Measurements from ENCODE around the gene SORL1. TPM values are rescaled to one million over a fixed set of nuclear protein-coding genes. Genes with fewer than 3 reads are reported as not detected.

SORL1 gene
- total and polyA plus RNA-seq, 2 donors from 2014 or later, result 15.2 to 74.2 TPM

- no peaks in the 10 kb centered on the region for H3K9me3 ChIP-seq (ENCODE audit: control insufficient read depth in 2 of 3, insufficient read depth in 1 of 3, low read length in 3 of 3)
- intact Hi-C loops (cut with DNase I), result loop anchor here (10.0 kb wide), 1 partner anchor 119 kb away; no protein-coding TSS in a partner anchor
- no peaks in the 10 kb centered on the region for H3K36me3 ChIP-seq (ENCODE audit: control insufficient read depth in 2 of 3, insufficient read depth in 3 of 3, low read length in 3 of 3)
- no peaks in the 10 kb centered on the region for H3K27me3 ChIP-seq (ENCODE audit: control insufficient read depth, insufficient read depth, low read length)
- peaks cover 0 to 10% (median 3%) of the 10 kb centered on the region in 3 donors for H3K4me1 ChIP-seq (ENCODE audit: control insufficient read depth in 2 of 3, insufficient read depth in 2 of 3, low read depth in 1 of 3, low read length in 3 of 3)
- peak overlapping the region in 2 of 3 donors; percentile 18 to 65 for H3K4me3 ChIP-seq (ENCODE audit: low read length in 3 of 3)
- peak overlapping the region; percentile 14 to 64 for H3K27ac ChIP-seq (ENCODE audit: low read depth in 2 of 2, low read length in 2 of 2)
- FAIRE-seq (no peak), DNase-seq (no peak)
- no peak for TF ChIP-seq CTCF (IDR thresholded peaks at IDR 0.05; ENCODE audit: borderline replicate concordance, extremely low read depth, insufficient read depth)
- H3K9ac ChIP-seq (ENCODE audit: low read length in 3 of 3), result peak overlapping the region in 1 of 3 donors; percentile 54
Observed at GRCh38 chr11:121453589-121454299, 1.6 kb downstream of the SORL1 start.

DNA sequence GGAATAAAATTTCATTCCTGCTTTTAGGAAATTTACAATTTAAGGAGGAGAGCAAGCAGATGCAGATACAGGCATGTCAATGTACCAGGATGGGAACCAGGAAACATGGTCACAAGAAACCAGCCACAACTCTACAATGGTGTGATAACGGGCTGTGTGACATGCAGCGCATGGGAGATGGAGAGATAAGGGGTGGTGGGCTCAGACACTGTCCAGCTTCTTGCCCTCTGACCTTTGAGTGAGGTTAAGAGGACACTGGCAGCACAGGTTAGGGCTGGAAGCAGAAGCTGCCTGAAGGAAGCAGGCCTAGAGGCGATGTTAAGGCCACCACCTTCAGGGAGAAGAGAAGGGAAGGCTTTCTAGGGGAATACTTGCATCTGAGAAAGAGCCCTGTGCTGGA, 3.0 kb downstream of the SORL1 start:
- no peak overlapping the region for H3K9ac ChIP-seq (ENCODE audit: low read length in 3 of 3)
- H3K27ac ChIP-seq (ENCODE audit: low read depth in 2 of 2, low read length in 2 of 2), result peak overlapping the region in 1 of 2 donors; percentile 1
- TF ChIP-seq CTCF (IDR thresholded peaks at IDR 0.05; ENCODE audit: borderline replicate concordance, extremely low read depth, insufficient read depth), result no peak
- intact Hi-C loops (cut with DNase I), result loop anchor here (10.0 kb wide), 1 partner anchor 120 kb away; no protein-coding TSS in a partner anchor
- H3K36me3 ChIP-seq (ENCODE audit: control insufficient read depth in 2 of 3, insufficient read depth in 3 of 3, low read length in 3 of 3), result no peaks in the 10 kb centered on the region
- no peak overlapping the region for H3K4me3 ChIP-seq (ENCODE audit: low read length in 3 of 3)
- no peak for DNase-seq
- no peak for FAIRE-seq
- H3K27me3 ChIP-seq (ENCODE audit: control insufficient read depth, insufficient read depth, low read length), result no peaks in the 10 kb centered on the region
- H3K9me3 ChIP-seq (ENCODE audit: control insufficient read depth in 2 of 3, insufficient read depth in 1 of 3, low read length in 3 of 3), result no peaks in the 10 kb centered on the region
- H3K4me1 ChIP-seq (ENCODE audit: control insufficient read depth in 2 of 3, insufficient read depth in 2 of 3, low read depth in 1 of 3, low read length in 3 of 3), result peaks cover 0 to 12% (median 3%) of the 10 kb centered on the region in 3 donors

- H3K27ac ChIP-seq (ENCODE audit: low read depth in 2 of 2, low read length in 2 of 2), result peak overlapping the region in 1 of 2 donors; percentile 33
- H3K27me3 ChIP-seq (ENCODE audit: control insufficient read depth, insufficient read depth, low read length), result no peaks in the 10 kb centered on the region
Observed at GRCh38 chr11:121456151-121456550, 4.0 kb downstream of the SORL1 start.

More at GRCh38 chr11:121456151-121456550, 4.0 kb downstream of the SORL1 start:
- no peak overlapping the region for H3K9ac ChIP-seq (ENCODE audit: low read length in 3 of 3)
- DNase-seq, result no peak
- H3K4me3 ChIP-seq (ENCODE audit: low read length in 3 of 3), result no peak overlapping the region
- H3K36me3 ChIP-seq (ENCODE audit: control insufficient read depth in 2 of 3, insufficient read depth in 3 of 3, low read length in 3 of 3), result no peaks in the 10 kb centered on the region
- TF ChIP-seq CTCF (IDR thresholded peaks at IDR 0.05; ENCODE audit: borderline replicate concordance, extremely low read depth, insufficient read depth), result no peak
- no peaks in the 10 kb centered on the region for H3K9me3 ChIP-seq (ENCODE audit: control insufficient read depth in 2 of 3, insufficient read depth in 1 of 3, low read length in 3 of 3)
- intact Hi-C loops (cut with DNase I), result loop anchor here (10.0 kb wide), 1 partner anchor 121 kb away; no protein-coding TSS in a partner anchor
- FAIRE-seq, result no peak
- peaks cover 0 to 8% (median 3%) of the 10 kb centered on the region in 3 donors for H3K4me1 ChIP-seq (ENCODE audit: control insufficient read depth in 2 of 3, insufficient read depth in 2 of 3, low read depth in 1 of 3, low read length in 3 of 3)
